HG03196 (cell line): ENCODE measurements around the gene CELF3.
"Not testable (repeated sequence)": the region's sequence is repeated elsewhere in the genome, so short reads cannot be mapped to it uniquely, and the experiment has no call there.

Source experiments
- ATAC-seq: cut with Tn5 transposase; IDR thresholded peaks from one replicate; pipeline ENCODE4 v1.9.1; 2021; ENCODE audit not compliant: unreplicated experiment

CELF3 gene

DNA sequence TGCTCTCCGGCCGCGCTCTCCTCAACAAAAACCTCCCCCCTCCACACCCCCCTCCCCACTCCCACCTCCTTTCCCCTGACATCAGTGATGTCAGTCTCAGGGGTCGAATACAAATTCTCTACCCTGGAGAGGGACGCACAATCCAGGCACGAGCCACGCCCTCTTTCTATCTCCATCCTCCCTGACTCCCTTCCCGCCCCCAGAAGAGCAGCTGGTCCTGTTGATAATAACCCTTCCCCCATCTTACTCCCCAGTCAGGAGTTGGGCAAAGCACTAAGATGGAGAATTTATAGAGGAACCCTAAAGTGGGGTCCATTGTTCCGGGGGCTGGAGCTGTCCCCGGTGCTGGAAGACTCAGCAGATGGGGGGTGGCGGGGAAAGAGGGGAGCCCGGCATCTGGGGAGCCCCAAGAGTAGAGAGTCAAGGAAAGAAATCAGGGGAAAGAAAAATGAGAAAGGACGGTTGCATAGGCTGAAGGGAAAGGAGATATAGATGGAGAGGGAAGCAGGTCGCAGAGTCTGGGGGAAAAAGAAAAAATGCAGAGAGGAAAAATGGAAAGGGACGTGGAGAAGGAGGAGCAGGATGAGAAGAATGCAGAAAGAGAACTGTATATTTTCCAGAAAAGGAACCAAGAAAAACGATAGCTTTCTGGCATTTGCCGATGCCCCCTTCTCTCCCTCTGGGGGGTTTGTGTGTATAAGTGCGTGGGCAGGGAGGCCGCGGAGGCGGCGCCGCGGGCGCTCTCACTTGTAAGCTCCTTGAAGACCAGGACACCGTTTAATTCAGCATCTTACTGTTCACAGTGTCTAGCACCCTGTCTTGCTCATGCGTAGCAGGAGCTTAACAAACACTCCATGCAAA is at the start of gene CELF3:
Gene CELF3, minus strand, starts transcription at position 33 of the 861 bp plus-strand sequence. CDS start 783 bp downstream, outside the sequence.
- ATAC-seq = no peak

GRCh38 chr1:151763990-151764389 is 47.4 kb upstream of the CELF3 start:
- ATAC-seq = no peak

GRCh38 chr1:151762941-151763921 is 46.6 kb upstream of the CELF3 start, which contains the start of gene MRPL9:
MRPL9 (minus strand) TSS chr1:151763496; CDS start chr1:151763479, 17 bp downstream.
- ATAC-seq = peak; percentile 95

- no peak for ATAC-seq
Observed at GRCh38 chr1:151760597-151761385, 44.2 kb upstream of the CELF3 start.

GRCh38 chr1:151759241-151759640 is 42.6 kb upstream of the CELF3 start:
- ATAC-seq = no peak

- ATAC-seq = no peak
Observed at GRCh38 chr1:151756291-151756690, 39.7 kb upstream of the CELF3 start.

GRCh38 chr1:151741516-151741915 is 24.9 kb upstream of the CELF3 start:
- no peak for ATAC-seq

DNA sequence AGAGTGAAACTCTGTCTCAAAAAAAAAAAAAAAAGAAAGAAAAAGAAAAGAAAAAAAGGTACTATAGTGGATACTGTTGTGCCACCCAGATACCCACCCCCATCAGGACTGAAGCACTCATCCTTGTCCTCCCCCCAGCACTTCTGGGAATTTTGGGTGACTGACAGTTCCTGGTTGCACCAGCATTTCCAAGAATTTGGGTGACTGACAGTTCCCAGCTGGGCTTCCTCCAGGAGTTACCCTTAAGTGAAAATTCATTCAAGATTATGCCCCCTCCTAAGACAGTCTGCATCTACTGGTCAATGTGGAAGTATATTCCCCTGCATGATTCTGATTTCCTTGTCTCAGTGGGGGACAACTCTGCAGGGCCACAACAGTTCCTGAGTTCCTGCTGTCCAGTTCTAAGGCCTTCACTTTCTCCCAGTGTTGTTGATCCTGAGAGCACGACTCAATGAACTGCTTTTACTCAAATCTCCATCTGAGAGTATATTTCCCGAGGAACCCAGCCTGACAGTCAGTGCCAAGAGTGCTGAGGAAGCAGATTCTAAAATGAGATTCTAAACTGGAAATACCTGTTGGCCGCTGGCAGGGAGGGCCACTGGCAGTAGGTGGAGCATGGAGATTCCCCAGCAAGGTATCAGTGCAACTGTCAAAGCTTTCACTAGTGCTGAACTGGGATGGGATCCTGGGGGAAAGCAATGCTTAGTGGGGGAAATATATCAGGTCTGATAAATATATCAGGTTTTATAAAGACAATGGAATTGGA is 23.2 kb upstream of the CELF3 start:
- no peak for ATAC-seq

- ATAC-seq = no peak
Observed at GRCh38 chr1:151737479-151737878, 20.9 kb upstream of the CELF3 start.

- no peak for ATAC-seq
Observed at GRCh38 chr1:151737026-151737425, 20.4 kb upstream of the CELF3 start.

DNA sequence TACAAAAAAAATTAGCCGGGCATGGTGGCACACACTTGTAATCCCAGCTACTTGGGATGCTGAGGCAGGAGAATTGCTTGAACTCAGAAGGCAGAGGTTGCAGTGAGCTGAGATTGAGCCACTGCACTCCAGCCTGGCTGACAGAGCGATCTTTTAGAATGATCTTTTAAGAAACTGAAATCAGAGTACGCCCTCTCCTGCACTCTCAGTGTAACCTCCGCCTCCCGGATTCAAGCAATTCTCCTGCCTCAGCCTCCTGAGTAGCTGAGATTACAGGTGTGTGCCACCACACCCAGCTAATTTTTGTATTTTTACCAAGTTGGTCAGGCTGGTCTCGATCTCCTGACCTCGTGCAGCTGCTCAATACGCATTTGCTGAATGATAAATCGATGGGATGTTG is 17.4 kb upstream of the CELF3 start:
- ATAC-seq = not testable (repeated sequence)

GRCh38 chr1:151733126-151733525 is 16.5 kb upstream of the CELF3 start:
- no peak for ATAC-seq

- ATAC-seq = no peak
Observed at GRCh38 chr1:151729966-151730291, 13.3 kb upstream of the CELF3 start.

DNA sequence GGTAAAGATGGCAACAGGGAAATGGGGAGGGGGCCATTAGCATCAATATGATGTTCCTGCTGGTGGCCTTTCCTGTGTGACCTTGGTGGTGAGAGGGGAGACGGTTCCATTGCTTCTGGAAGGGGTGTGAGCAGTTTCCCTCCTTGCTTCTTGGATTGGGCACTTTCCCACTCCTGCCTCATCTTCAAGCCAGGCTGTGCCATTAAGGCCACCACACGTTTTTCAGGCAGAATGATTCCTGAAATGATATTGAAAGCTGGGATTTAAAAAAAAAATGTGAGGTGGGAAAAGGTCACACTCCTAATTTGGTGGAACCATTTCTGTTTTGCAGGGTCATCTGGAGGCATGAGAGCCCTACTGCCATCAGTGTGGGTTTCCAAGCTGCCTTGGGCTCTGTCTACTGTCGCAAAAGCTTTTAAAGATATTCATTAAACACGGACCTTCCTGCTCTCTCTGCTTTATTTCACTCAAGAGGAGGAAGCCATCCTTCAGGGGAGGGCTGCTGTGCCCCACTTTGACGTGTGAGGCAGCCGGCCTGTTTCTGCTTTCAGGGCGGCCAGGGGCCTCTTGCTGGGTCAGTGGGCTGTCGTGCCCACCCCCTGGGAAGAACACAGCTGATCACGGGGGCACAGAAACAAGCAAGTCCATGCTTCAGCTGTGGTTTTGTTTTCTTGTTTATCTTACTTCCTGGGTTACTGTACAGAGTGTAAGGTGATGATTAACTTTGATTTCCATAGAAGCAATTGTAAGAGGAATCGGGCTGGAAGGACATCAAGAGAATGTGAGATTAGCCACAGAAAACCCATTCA is 12.8 kb upstream of the CELF3 start:
- ATAC-seq = no peak

DNA sequence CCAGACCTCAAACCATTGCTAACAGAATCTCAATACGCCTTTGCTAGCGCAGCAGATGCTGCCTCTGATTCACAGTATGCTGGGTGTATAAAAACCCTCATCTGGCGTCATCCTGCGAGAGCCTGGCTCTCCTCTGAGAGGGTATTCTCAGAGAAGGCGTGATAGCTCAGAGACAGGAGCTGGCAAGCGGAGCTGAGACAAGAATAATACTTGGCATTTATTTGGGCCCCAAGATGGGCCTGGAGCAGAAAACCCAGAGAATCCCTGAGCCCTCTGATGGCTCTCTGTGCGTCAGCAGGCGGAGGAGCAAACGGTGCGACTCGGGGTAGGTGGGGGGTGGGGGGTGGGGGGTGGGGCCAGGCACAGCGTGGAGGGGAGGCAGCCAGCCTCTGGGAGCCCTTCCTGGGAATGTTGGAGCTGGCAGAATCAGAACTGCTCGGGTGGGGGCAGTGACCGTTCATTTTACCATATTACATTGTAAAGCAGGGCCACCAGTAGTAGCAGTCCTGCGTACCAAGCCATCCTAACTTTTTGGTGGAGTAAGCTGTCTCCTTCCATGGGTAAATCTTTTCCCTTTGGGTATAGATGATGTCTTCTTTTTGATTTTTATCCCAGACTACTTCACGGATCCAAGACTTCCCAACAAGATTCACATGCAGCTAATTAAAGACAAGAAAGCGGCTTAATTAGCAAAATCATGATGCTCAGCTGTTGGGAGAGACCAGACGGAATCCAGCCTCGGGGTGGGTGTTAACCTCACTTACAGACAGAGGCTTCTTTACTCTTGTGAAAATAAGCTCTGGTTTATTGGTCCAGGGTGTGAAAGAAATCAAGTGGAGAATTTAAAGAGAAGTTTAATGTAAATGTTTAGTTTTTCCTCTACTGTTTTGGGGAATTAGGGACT is 11.8 kb upstream of the CELF3 start:
- ATAC-seq = no peak

- ATAC-seq = no peak
Observed at GRCh38 chr1:151723726-151724370, 7.2 kb upstream of the CELF3 start.

DNA sequence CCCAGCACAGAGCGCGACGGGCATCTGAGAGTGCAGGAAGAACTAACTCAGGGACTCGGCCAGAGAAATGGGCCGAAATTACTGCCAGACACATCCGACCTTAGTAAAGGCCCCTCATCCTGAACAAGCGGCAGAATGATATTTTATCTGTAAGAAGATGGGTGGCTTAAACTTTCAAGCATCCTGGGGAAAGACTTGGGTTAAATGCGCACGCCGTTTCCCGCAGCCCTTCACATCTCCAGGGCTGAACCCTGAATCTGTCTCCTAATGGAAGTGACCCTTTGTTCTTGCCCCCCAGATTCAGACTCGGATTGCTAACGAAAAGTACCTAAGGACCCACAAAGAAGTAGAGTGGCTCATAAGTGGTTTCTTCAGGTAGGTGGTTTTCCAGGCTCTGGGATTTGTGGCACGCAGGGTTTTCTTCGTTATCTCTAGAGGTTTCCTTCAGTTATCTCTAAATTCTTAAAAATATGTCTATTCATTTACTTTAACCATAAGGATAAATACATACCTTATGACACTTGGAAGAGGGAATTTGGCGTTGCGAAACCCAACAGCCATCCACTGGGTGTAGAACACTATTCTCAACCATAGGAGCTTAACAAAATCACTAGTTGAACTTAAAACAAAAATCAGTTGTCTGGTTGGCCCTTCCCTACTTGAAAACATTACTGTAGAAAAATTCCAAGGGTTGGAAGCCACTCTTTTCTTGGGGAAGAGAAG is 5.3 kb upstream of the CELF3 start:
- ATAC-seq = no peak
